Activated CD4-positive, CD25-positive, alpha-beta regulatory T cell treated with anti-CD3 and anti-CD28 coated beads, Interleukin-2, amount 50 U/mL, for 24 hours (primary cell): ENCODE measurements around the gene IL17RB.

ENCODE experiments used
- ATAC-seq, 2 donors: fragments of 150-1000 bp; cut with Tn5 transposase; one replicate each; pipeline ENCODE4 v1.10.0; 2021; ENCODE audit warnings: mild to moderate bottlenecking in 1 of 2, moderate library complexity in 1 of 2

Gene IL17RB

GRCh38 chr3:53813229-53813628 lies 33.1 kb upstream of the IL17RB start:
- no peak for ATAC-seq

GRCh38 chr3:53813876-53814275 lies 32.5 kb upstream of the IL17RB start:
- ATAC-seq: no peak

- ATAC-seq: no peak
These were observed 31.3 kb upstream of the IL17RB start for GRCh38 chr3:53815067-53815466.

GRCh38 chr3:53815651-53816050 lies 30.7 kb upstream of the IL17RB start:
- ATAC-seq: no peak

- no peak for ATAC-seq
These were observed 29.9 kb upstream of the IL17RB start for GRCh38 chr3:53816425-53816824.

- no peak for ATAC-seq
These were observed 29.2 kb upstream of the IL17RB start for GRCh38 chr3:53817211-53817610.

GRCh38 chr3:53817809-53818208 lies 28.6 kb upstream of the IL17RB start:
- no peak for ATAC-seq

GRCh38 chr3:53818221-53819162 lies 27.9 kb upstream of the IL17RB start:
- ATAC-seq: no peak

- ATAC-seq: no peak
These were observed 27.1 kb upstream of the IL17RB start for GRCh38 chr3:53819163-53819868.

- ATAC-seq: no peak
These were observed 26.3 kb upstream of the IL17RB start for GRCh38 chr3:53820084-53820483.

GRCh38 chr3:53820756-53821580 lies 25.4 kb upstream of the IL17RB start:
- ATAC-seq: no peak

GRCh38 chr3:53821631-53822121 lies 24.7 kb upstream of the IL17RB start:
- ATAC-seq: no peak

GRCh38 chr3:53822331-53822741 lies 24.0 kb upstream of the IL17RB start:
- no peak for ATAC-seq

- ATAC-seq: no peak
These were observed 23.1 kb upstream of the IL17RB start for GRCh38 chr3:53823026-53823955.

- ATAC-seq: no peak
These were observed 22.3 kb upstream of the IL17RB start for GRCh38 chr3:53823956-53824657.

GRCh38 chr3:53824795-53825194 lies 21.6 kb upstream of the IL17RB start:
- no peak for ATAC-seq

- ATAC-seq: peak in 1 of 2 donors; percentile 49
These were observed 20.3 kb upstream of the IL17RB start for GRCh38 chr3:53826048-53826447.

- no peak for ATAC-seq
These were observed 17.8 kb upstream of the IL17RB start for GRCh38 chr3:53828581-53828980.

GRCh38 chr3:53829605-53830004 lies 16.8 kb upstream of the IL17RB start:
- no peak for ATAC-seq

- no peak for ATAC-seq
These were observed 15.4 kb upstream of the IL17RB start for GRCh38 chr3:53830944-53831343.

- no peak for ATAC-seq
These were observed 13.2 kb upstream of the IL17RB start for GRCh38 chr3:53833053-53833645.
